SK-N-SH (cell line): ENCODE measurements around the gene IRX3. TPM values are rescaled to one million over a fixed set of nuclear protein-coding genes. Genes with fewer than 3 reads are reported as not detected.

ENCODE experiments used
- CTCF ChIA-PET: fragments of 300-600, 350-600 bp; formaldehyde crosslinking; extraction: SDS; loops from one replicate; lab custom pipeline; 2021; lab: Yijun Ruan, JAX
- POLR2A ChIA-PET: fragments of 350-600 bp; sonication (Branson Sonifier 250); formaldehyde crosslinking; extraction: SDS; loops from one replicate; lab custom pipeline; 2020; ENCODE audit warnings: antibody characterized with exemption, inconsistent platforms; lab: Yijun Ruan, JAX
- DNase-seq: peaks from one replicate; pipeline ENCODE4 v3.0.0; 2012
- H2AFZ ChIP-seq: fragments of 200-600 bp; sonication (generic); 2 replicates; pipeline ENCODE4 v1.8.1; 2016; ENCODE audit warnings: antibody characterized with exemption, mild to moderate bottlenecking, low read depth
- H3F3A ChIP-seq: fragments of 200-600 bp; sonication (generic); replicated peaks from 2 replicates; pipeline ENCODE3; 2016; ENCODE audit warnings: antibody characterized with exemption, mild to moderate bottlenecking; ENCODE audit not compliant: insufficient read depth
- H3K27ac ChIP-seq, 2 experiments: fragments of 200-500 bp in 1 of 2; fragments of 200-600 bp in 1 of 2; sonication (Bioruptor generic) in 1 of 2; sonication (generic), shearing (Covaris generic) in 1 of 2; 2 replicates each; pipeline versions ENCODE4 v1.5.1 to v1.6.1; 2014 to 2016; ENCODE audit warnings: low read depth in 2 of 2, inconsistent platforms in 1 of 2, low read length in 1 of 2, mild to moderate bottlenecking in 1 of 2, mixed read lengths in 1 of 2
- H3K27me3 ChIP-seq: fragments of 200-600 bp; sonication (generic), shearing (Covaris generic); 2 replicates; pipeline ENCODE4 v1.6.1; 2016; ENCODE audit warnings: mixed run types; ENCODE audit not compliant: insufficient read depth
- H3K36me3 ChIP-seq, 2 experiments: fragments of 200-500 bp in 1 of 2; fragments of 200-600 bp in 1 of 2; sonication (Bioruptor generic) in 1 of 2; sonication (generic) in 1 of 2; replicated peaks in 1 of 2; 2 replicates each; pipeline versions ENCODE3 to v1.5.1; 2014 to 2016; ENCODE audit warnings: low read length in 1 of 2, mild to moderate bottlenecking in 1 of 2; ENCODE audit not compliant: insufficient read depth in 2 of 2, control insufficient read depth in 1 of 2
- H3K4me1 ChIP-seq, 2 experiments: fragments of 200-500 bp in 1 of 2; fragments of 200-600 bp in 1 of 2; sonication (Bioruptor generic) in 1 of 2; sonication (generic), shearing (Covaris generic) in 1 of 2; 2 replicates each; pipeline versions ENCODE4 v1.5.1 to v1.6.1; 2014 to 2016; ENCODE audit warnings: low read depth in 1 of 2, low read length in 1 of 2, mixed run types in 1 of 2; ENCODE audit not compliant: insufficient read depth in 2 of 2, control insufficient read depth in 1 of 2
- H3K4me2 ChIP-seq: fragments of 200-600 bp; sonication (generic), shearing (Covaris generic); 2 replicates; pipeline ENCODE4 v1.6.1; 2017; ENCODE audit warnings: mixed run types
- H3K4me3 ChIP-seq, 2 experiments: fragments of 200-500 bp in 1 of 2; fragments of 200-600 bp in 1 of 2; sonication (Bioruptor generic) in 1 of 2; sonication (generic), shearing (Covaris generic) in 1 of 2; 2 replicates each; pipeline versions ENCODE4 v1.5.1 to v1.8.1; 2014 to 2016; ENCODE audit warnings: low read depth in 2 of 2, inconsistent platforms in 1 of 2, low read length in 1 of 2, mild to moderate bottlenecking in 1 of 2, mixed read lengths in 1 of 2, moderate library complexity in 1 of 2
- H3K79me2 ChIP-seq: fragments of 200-600 bp; sonication (generic); 2 replicates; pipeline ENCODE4 v1.8.1; 2017; ENCODE audit warnings: mild to moderate bottlenecking; ENCODE audit not compliant: insufficient read depth
- H3K9ac ChIP-seq: fragments of 200-600 bp; sonication (generic); 2 replicates; pipeline ENCODE4 v1.6.1; 2017; ENCODE audit warnings: mixed run types
- H3K9me2 ChIP-seq: fragments of 200-600 bp; sonication (generic); 2 replicates; pipeline ENCODE4 v1.6.1; 2017; ENCODE audit warnings: mixed run types
- H3K9me3 ChIP-seq: fragments of 200-600 bp; sonication (generic); 2 replicates; pipeline ENCODE4 v1.6.1; 2017; ENCODE audit warnings: mixed run types, mild to moderate bottlenecking, moderate library complexity
- H4K20me1 ChIP-seq: fragments of 200-600 bp; sonication (generic); 2 replicates; pipeline ENCODE4 v1.6.1; 2017; ENCODE audit warnings: mild to moderate bottlenecking, mixed run types; ENCODE audit not compliant: insufficient read depth
- CHD2 ChIP-seq: fragments of 150-350 bp; IDR thresholded peaks from 2 replicates; pipeline ENCODE4 v1.6.1; 2018; ENCODE audit warnings: low read length; ENCODE audit not compliant: partially characterized antibody
- CTCF ChIP-seq: fragments of 200-600 bp; sonication (generic); IDR thresholded peaks from 2 replicates; pipeline ENCODE4 v1.6.1; 2017; ENCODE audit warnings: antibody characterized with exemption, mild to moderate bottlenecking, moderate library complexity
- ELF1 ChIP-seq: IDR thresholded peaks from 2 replicates; pipeline ENCODE4 v1.4.0; 2012
- EZH2phosphoT487 ChIP-seq: fragments of 200-600 bp; sonication (generic); IDR thresholded peaks from 2 replicates; pipeline ENCODE4 v1.6.1; 2017; ENCODE audit warnings: low read depth, mixed run types, mild to moderate bottlenecking, antibody characterized with exemption, moderate library complexity, borderline replicate concordance
- GABPA ChIP-seq: IDR thresholded peaks from 2 replicates; pipeline ENCODE4 v1.4.0; 2012; ENCODE audit warnings: low read depth, mild to moderate bottlenecking
- IRF3 ChIP-seq: fragments of 150-350 bp; IDR thresholded peaks from 2 replicates; pipeline ENCODE4 v1.6.1; 2016; ENCODE audit warnings: mild to moderate bottlenecking, low read depth, low read length
- MAX ChIP-seq: IDR thresholded peaks from 2 replicates; pipeline ENCODE4 v1.4.0; 2012; ENCODE audit warnings: low read depth
- MXI1 ChIP-seq: IDR thresholded peaks from 2 replicates; pipeline ENCODE4 v1.6.1; 2012; ENCODE audit warnings: mild to moderate bottlenecking, low read depth, low read length, improper control_type of control experiment
- NFIC ChIP-seq: IDR thresholded peaks from 2 replicates; pipeline ENCODE4 v1.4.0; 2012; ENCODE audit warnings: borderline replicate concordance
- PBX3 ChIP-seq: IDR thresholded peaks from 2 replicates; pipeline ENCODE4; 2012
- POLR2AphosphoS5 ChIP-seq: IDR thresholded peaks from 2 replicates; pipeline ENCODE4 v1.6.1; 2012; ENCODE audit warnings: low read depth, low read length
- RAD21 ChIP-seq: IDR thresholded peaks from 2 replicates; pipeline ENCODE4 v1.6.1; 2012; ENCODE audit warnings: mild to moderate bottlenecking, low read length
- REST ChIP-seq: IDR thresholded peaks from 2 replicates; pipeline ENCODE4 v1.6.1; 2012; ENCODE audit warnings: mild to moderate bottlenecking, low read depth, low read length, moderate library complexity
- RFX5 ChIP-seq: IDR thresholded peaks from 2 replicates; pipeline ENCODE4 v1.6.1; 2012; ENCODE audit warnings: mild to moderate bottlenecking, improper control_type of control experiment, low read length
- RXRA ChIP-seq: IDR thresholded peaks from 2 replicates; pipeline ENCODE4 v1.4.0; 2012; ENCODE audit warnings: low read depth, mild to moderate bottlenecking, borderline replicate concordance
- SIN3A ChIP-seq: IDR thresholded peaks from 2 replicates; pipeline ENCODE4 v1.6.1; 2012; ENCODE audit warnings: low read depth, mild to moderate bottlenecking, low read length, moderate library complexity, borderline replicate concordance
- TAF1 ChIP-seq: IDR thresholded peaks from 2 replicates; pipeline ENCODE4 v1.6.1; 2012; ENCODE audit warnings: low read depth, mild to moderate bottlenecking, low read length, moderate library complexity, borderline replicate concordance
- USF2 ChIP-seq: fragments of 150-350 bp; IDR thresholded peaks from 2 replicates; pipeline ENCODE4 v1.6.1; 2017; ENCODE audit warnings: antibody characterized with exemption, low read length, low read depth, borderline replicate concordance
- YY1 ChIP-seq: IDR thresholded peaks from 2 replicates; pipeline ENCODE4 v1.4.0; 2012; ENCODE audit warnings: low read depth, mild to moderate bottlenecking
- ZBTB33 ChIP-seq: IDR thresholded peaks from 2 replicates; pipeline ENCODE4 v1.4.0; 2012; ENCODE audit warnings: low read depth, borderline replicate concordance
- WGBS: methylation state at CpG from one replicate; pipeline ENCODE4 v1.1.6; 2017; ENCODE audit warnings: low lambda C conversion rate; 5-methylcytosine and 5-hydroxymethylcytosine counted together
- polyA plus RNA-seq, 3 experiments: library from polyadenylated mRNA; depleted of rRNA; stranded (reverse); fragments of >200 nt; gene quantifications; 2 replicates each; pipeline ENCODE4 v1.2.3, GENCODE V29; 2012

Gene IRX3
- polyA plus RNA-seq, 1 of the 3 experiments (the other 2 are of a cell fraction) = 7.1 TPM

GRCh38 chr16:54313789-54314188 lies 27.2 kb upstream of the IRX3 start:
- no peak for DNase-seq
- no peaks in the 10 kb centered on the region; the same call in 1 of the 2 replicates for H3K27me3 ChIP-seq

More at GRCh38 chr16:54313789-54314188, 27.2 kb upstream of the IRX3 start:
- Histone ChIP-seq H3K4me1 (peaks cover 0 to 14% of the 10 kb centered on the region in 2 experiments; a peak in 1 of 4 replicates), H3K9ac (no peak overlapping the region), H4K20me1 (no peaks in the 10 kb centered on the region), H3F3A (no peaks in the 10 kb centered on the region), H3K79me2 (no peaks in the 10 kb centered on the region), H3K4me3 (no peak overlapping the region), H3K9me2 (no peaks in the 10 kb centered on the region), H2AFZ (no peak overlapping the region), H3K36me3 (no peaks in the 10 kb centered on the region), H3K9me3 (no peaks in the 10 kb centered on the region), H3K4me2 (no peak overlapping the region), H3K27ac (no peak overlapping the region)
- 73% methylated on average over 4 of the region's 4 CpGs for WGBS
- TF ChIP-seq SIN3A = no peak
- TF ChIP-seq GABPA = no peak
- TF ChIP-seq ZBTB33 = no peak
- no peak for TF ChIP-seq POLR2AphosphoS5
- TF ChIP-seq TAF1 = no peak
- no peak for TF ChIP-seq MXI1
- TF ChIP-seq EZH2phosphoT487 = no peak
- no peak for TF ChIP-seq NFIC
- TF ChIP-seq RAD21 = no peak
- TF ChIP-seq REST = no peak
- TF ChIP-seq MAX = no peak
- no peak for TF ChIP-seq USF2
- TF ChIP-seq RXRA = no peak
- TF ChIP-seq CHD2 = no peak
- TF ChIP-seq CTCF = no peak
- TF ChIP-seq RFX5 = no peak
- no peak for TF ChIP-seq ELF1
- TF ChIP-seq PBX3 = no peak
- TF ChIP-seq IRF3 = no peak
- TF ChIP-seq YY1 = no peak
- ChIA-PET CTCF (no interaction called here), POLR2A (no interaction called here)
